Inflammatory macrophage treated with lipopolysaccharide for 4 hours (primary cell): Measurements from ENCODE around the gene H3-3A.

Experiments used
- DNase-seq: peaks from one replicate; pipeline ENCODE4 v3.0.0-alpha.2; 2020

H3-3A gene

DNA sequence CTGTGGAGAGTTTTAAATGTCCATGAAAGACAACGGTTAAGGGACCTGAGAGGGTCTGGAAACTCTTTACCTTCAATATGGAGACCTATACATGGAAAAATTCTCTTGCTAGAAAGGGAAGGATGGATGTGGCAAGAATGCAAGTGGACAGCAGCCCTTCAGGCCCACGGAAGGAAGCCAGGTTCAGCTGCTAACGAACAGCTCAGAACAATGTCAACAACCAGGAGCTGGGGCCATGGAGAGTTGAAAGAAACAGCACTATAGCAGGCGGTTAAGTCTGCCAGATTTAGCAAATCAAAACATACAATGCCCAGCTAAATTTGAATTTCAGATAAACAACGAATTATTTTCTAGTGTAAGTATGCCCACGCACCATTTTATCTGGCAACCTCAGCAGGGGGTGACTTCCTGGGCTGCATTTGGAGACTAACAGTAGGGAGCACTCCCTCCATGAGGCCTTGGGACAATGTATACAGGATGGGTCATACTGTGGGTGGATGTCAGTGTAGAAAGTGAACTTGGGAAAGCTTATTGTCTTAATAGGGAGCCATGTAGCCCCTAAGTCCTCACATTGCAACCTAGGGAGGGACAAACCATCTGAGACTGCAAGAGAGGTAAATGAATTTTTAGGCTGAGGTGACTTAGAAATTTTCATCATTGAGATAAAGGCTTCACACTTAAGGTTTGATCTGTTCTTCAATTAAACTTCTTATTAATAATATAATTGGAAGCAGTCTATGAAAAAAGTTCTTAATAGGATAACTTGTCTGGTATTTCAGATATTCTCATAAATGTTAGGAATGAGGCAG, 7.8 kb upstream of the H3-3A start:
- no peak for DNase-seq

DNA sequence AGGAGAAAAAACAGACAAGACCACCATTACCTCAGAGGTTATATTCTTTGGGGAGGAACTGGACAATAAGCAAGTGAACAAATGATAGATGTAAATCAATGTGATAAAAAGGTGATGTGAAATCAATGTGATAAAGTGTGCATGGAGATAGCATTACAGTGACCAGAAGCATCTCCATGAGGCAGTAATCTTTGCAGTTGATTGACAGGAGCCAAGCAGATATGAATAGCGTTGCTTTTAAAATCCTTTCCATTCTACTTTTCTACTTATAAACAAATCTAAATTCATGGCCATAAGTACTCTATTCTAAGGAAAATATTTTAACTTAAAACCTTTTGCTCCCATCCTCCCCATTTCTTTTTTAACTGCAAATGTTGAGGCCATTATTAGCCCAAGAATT, 2.8 kb upstream of the H3-3A start:
- no peak for DNase-seq

DNA sequence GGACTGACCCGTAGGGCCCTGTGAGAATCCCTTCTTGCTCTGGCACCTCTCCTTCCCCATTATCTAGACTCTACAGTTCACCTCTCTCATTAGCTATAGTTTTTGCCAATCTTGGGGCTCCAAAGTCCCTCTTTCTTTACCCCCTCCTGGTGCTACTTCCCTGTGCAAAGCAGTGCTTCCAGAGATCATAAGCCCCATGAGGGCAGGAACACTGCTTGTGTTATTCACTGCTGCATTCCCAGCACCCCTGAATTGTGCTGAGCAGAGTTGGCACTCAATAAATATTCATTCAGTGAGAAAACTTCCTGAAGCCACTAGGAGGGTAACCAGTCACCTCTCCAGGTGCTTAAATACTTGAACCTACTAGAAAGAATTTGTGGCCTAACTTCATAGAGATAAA, 2.1 kb upstream of the H3-3A start:
- DNase-seq, result no peak

DNA sequence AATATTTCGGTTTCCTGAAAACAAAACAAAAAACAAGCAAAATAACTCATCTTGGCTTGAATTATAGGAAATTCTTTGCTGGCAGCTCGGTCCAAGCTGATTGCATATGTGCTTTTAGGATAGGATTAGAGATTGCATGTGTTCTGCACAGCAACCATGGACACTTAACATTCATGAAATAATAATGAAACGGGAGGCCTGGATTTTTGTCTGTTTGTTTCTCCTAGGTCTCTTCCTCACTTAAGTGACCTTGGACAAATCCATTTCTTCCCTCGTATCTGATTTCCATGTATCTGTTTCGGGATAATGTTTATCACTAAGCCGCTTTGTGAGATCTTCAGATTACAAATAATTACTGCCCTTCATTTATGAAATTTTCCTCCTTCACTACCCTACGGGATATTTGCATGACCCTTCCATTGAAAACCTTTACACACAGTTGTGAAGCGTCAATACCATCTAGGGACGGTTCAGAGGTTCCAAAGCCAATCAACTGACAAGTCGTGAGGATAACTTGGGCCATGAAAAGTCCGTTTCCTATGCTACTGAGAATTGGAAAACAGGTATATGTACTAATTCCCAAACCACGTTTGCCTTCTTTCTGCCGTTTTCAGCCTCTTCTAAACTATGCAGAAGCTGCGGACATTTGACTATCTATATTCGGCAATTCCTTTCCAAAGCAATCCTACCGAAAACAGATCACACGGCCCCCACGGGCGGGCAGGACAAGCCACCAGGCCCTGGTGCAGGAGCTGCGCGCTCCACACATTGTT, 1.3 kb upstream of the H3-3A start:
- no peak for DNase-seq

DNA sequence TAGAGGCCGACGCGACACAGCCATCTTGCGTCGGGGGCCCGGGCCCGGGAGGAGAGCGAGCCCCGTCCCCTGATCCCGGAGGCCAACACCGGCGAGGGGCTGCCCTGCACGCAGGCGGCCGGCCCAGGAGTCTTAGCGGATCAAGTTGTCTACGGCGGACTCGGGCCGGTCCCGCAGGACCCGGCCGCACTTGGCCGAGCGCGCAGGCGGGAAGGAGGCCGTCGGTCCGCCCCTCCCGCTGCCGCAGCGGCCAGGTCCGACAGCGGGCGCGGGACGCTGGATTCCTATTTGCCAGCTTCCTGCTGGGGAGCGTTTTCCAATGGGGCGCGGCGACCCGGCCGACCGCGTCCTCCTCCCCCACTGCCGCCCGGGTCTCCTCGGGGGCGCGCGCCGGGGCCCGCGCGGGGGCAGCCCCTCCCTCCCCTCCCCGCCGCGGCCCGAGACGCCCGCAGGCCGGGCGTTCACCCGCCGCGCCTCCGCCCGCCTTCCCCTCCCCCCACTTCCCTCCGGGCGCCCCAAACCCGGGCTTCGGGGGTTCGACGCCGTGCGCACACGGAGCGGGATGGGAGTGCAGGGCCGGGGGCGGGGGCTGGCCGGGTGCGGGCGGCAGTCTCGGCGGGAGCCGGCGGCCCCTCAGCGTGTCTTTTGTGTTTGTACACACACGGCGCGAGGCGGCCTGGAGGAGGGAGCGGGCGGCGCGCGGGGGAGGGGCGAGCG, 517 bp upstream of the H3-3A start:
- peak; percentile 70 for DNase-seq

DNA sequence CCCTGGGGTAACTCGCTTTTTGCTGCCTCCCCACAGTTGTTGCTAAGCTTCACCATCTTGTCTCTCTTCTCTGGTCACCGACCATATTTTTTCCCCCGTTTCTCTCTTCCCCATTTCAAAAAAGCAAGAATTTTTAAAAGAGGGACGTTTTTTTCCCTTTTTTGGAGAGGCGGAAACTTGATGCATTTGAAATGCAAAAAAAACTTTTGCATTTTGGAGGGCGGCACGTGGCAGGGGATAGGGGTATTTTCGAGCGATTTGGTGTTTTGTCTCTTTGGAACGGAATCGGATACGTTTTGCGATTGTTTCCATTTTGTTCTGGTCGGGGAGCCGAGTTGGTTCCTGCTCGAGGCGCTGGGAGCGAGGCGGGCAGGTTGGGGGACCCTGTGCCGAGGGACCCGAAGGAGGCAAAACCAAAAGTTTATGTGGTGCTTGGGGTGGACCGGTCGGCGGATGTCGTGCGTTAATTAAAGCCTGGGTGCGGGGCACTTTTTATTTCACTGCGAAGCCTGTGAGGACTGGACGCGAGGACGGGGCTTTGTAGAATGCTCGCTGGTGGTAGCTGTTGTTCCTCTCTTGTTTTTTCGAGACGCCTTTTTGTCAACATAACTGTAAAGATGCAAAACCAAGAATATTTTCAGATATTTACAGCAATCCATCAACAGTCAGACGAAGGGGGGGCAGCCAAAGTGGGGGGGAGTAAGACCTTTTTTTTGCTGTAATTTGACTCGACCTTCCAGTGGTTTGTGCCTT, 884 bp downstream of the H3-3A start:
- DNase-seq, result peak; percentile 60

DNA sequence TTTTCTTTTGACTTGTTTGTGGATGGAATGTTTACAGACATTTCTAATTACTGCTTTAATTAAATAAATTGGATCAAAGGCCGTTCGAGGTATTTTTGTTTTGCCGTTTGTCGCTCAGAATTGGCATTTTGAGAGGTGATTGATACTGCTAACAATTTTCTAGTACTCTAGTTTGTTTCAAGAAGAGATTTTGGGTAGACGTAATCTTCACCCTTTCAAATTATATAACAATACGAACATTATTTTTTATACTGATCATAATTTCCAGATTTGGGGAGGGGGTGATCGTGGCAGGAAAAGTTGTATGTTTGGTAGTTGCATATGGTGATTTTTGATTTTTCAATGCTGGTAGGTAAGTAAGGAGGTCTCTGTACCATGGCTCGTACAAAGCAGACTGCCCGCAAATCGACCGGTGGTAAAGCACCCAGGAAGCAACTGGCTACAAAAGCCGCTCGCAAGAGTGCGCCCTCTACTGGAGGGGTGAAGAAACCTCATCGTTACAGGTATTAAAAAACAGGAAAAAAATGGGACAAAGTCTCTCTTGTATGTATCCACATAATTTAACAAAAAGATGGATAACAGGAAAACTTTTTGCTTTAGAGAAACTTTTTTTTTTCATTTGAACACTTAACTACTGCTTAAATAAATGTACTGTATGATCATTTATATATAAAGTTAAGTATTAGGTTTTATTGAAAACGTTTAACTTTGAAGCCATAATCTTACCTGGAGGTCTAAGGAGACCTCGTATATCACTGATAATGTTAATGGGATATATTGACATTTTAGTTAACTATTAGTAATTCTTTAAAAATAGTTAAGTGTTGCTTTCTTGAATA, 1.7 kb downstream of the H3-3A start:
- DNase-seq, result no peak

DNA sequence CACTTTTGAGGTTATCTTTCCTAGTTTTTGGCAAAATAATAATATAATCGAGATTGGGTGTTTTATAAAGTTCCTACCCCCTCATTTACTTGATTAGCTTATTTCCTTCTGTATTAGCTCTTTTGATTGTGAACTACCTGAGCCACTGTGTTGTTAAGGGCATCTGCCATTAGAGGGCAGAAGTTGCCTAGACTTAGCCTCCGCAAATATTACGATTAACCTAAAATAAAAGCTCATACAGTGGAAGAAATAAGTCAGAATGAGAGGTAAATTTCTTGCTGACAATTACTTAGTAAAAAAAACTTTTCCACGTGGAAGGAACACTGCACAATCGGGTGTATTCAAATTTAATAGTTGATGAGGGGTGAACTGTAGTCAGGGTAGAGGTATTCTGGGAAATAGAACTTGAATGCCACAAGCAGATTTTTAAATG, 2.3 kb downstream of the H3-3A start:
- DNase-seq, result peak; percentile 68

DNA sequence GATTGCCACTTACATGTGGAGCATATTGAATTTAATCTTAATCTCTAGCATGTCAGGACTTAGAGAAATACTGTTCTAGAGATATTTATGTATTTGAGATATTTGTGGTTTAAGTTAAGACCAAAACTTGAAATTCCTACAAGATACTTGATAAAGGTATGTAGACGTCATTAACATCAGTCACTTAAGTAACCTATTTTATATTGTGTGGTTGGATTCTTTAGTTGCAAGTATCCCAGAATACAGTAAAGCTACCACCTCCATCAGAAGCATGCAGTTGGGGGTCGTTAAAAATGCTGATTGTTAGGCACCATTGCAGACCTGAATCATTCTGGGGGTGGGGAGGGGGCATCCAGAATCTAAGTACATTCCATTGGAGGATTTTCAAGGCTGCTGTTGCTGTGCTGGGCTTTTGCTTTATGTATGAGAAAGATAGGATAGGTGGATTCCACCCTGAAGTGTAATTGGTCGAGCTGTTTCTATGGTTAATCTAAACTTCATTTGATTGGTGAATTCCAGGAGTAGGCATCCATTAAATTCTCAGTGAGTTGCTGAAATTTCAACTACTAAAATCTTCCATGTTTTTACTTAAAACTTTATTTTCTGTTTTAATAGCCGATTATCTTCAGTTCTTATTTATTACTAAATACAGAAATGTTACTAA, 4.0 kb downstream of the H3-3A start:
- DNase-seq, result no peak

DNA sequence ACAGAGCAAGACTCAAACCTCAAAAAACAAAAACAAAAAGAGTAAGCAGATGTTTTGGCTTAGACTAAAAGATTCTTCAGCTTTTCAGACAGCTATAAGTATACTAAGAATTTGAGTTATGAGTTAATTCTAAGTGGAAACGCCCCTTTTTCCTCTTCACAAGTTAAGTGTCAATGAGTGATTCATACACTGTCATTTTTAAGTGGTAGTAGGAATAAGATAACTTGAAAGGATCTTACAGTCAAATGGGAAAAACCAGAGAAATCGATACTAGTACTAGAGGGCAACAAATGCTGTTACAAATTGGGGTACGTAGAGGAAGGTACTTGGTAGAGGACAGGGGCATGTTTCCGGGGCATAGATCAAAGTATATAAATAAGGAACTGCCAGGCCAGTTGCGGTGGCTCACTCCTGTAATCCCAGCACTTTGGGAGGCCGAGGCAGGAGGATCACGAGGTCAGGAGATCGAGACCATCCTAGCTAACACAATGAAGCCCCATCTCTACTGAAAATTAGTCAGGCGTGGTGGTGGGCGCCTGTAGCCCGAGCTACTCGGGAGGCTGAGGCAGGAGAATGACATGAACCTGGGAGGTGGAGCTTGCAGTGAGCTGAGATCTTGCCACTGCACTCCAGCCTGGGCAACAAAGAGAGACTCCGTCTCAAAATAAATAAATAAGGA, 7.4 kb downstream of the H3-3A start:
- no peak for DNase-seq

DNA sequence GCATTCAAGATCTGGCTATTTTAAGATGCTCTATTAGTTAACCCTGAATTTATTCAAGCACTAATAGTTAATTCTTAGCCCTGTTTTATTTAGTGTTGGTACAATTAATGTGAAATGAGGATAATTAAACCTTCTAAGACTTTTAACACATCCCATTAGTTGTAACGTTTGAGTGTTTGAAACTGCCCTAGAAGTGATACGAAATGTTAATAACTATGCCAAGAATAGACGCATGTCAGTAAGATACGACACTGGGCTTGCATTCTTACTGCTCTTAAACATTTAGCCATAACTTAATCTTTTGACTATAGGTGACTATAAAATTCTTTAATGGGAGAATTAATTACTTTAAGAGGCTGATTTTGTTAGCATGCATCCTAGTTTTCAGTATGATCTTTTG, 9.8 kb downstream of the H3-3A start:
- DNase-seq, result no peak

DNA sequence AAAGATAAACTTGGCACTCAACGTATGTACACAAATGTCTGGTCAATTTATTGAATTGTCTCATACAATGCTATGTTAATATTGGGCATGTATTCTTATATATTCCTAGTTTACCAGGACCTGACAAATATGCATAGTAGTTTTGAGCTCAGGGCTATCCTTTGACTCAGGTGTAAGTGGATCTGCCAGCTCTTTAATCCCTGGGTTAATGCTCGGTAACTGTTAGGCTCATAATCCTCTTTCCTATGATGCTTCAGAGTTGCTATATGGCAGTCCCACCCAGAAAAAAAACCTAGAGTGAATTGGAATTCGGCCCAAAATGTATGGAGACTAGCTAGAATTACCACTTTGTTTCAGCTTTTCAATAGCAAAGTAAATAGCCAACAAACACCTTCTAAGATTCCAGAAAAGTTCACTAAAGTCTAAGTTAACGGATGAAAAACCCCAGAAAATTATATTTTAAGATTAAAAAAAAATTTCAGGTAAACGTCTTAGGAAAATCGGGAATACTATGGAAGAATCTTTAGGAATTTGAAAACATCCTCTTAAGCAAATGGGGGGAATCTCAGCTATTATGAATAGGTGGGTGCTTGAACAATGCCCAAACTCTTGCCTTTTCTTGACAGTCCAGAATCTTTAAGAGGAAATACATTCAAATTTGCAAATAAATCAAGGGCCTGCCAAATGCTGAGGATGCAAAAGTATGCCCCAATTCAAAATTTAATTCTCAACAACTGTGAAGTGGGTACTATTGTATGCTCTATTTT, 10.9 kb downstream of the H3-3A start:
- no peak for DNase-seq

DNA sequence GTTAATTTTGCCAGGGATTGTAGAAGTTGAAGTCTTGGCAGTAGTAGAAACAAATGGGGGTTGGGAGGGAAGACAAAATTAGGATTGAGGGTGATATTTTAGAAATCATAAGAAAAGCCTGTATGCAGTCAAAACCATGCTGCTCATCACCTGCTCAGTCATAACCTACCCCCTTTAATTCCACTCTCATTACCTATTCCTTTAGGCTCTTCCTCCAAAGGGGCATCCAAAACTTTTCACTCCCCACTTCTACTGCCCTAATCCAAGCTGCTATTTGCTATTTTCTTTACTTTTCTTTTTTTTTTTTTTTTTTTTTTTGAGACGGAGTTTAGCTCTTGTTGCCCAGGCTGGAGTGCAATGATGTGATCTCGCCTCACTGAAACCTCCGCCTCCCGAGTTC, 11.5 kb downstream of the H3-3A start:
- no peak for DNase-seq

DNA sequence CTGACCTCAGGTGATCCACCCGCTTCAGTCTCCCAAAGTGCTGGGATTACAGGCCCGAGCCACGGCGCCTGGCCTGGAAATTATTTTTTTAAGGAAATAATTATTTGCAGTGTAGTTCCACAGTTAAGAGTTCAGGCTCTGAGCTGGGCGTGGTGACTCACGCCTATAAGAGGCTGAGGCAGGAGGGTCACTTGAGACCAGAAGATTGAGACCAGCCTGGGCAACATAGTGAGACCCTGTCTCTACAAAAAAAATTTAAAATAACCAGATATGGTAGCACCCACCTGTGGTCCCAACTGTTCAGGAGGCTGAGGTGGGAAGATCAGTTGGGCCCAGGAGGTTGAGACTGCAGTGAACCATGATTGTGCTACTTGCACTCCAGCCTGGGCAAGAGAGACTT, 13.9 kb downstream of the H3-3A start:
- DNase-seq, result no peak

DNA sequence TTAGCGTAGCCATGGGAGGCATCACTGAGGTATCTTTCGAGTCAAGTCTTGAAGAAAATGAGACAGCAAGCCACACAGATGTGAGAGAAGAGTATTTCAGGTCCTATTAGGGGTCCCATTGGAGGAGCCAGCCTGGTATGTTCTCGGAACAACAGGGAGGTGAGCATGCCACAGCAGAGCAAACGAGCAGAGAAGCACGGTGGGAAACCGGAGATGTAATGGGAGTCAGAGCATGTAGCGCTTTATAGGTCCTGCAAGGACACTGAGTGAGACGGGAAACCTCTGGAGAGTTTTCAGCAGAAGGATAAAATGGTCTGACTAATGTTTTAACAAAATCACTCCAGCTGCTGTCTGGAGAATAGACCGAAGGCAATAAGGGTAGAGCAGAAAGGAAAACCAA, 15.9 kb downstream of the H3-3A start:
- no peak for DNase-seq

DNA sequence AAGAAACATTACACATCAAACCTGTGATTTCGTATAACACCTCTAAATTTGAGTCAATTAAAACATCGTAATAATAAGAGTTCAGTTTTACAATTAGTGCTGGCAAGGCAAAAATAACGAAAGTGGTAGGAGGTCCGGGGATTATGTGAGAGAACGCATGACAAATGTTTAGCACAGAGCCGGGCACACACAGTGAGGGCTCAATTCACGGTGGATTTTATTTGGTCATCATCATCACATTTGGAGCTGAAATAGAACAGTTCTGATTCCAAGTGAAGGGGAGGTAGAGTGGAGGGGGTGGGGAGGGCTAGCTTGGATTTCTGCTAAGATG, 20.0 kb downstream of the H3-3A start:
- no peak for DNase-seq

DNA sequence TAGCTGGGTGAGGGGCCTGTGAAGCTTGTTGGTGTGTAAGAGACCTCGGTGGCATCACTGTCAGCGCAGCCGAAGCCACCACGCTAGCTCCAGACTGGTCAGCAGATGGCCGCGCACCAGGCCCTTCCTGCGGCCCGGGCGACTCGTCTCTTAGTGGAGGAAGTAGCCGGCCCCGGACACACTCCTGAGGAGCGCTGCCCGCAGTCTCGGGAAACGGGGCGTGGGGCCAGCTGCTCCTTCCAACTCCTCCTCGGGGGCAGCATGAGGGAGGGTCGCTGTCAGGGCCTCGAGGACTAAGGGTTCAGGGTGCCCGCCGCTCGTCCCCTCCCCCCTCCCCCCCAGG, 20.4 kb downstream of the H3-3A start:
- DNase-seq, result peak; percentile 68

DNA sequence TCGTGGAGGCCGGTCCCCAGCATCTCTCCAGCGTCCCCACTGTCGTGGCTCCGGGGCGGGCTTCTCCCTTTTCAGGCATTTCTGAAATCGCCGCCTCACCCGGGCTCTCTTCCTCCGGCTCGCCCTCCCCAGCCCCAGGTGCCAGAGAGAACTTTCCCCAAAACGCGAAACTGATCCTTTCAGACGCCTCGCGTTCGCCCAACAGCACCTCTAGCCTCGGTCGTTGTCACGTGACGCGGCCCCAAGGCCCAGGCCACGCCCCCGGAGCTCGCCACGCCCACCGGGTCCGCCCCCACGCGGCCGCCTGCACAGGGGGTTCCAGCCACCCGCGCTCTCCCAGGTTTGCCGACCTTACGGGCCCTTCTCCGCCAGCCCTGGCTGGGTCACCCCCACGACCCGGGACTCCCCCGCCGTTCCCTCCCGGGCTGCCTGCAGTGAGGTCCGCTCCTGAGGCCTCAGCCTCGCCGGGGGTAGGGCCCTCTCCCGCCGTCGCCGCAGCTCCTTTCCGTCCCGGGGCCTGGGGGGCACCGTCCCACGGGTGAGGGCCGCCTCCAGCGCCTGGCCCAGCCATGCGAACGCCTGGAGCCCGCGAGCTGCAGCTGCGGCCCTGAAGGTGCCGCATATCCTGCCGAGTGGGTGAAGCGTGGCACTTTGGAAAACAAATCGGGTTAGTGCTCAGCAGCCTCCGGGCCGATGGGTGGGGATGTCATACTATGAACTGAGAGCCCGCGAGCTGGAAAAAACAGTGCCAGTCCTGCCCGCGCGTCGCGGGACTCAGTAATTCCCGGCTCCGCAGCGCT, 21.0 kb downstream of the H3-3A start:
- peak; percentile 79 for DNase-seq

DNA sequence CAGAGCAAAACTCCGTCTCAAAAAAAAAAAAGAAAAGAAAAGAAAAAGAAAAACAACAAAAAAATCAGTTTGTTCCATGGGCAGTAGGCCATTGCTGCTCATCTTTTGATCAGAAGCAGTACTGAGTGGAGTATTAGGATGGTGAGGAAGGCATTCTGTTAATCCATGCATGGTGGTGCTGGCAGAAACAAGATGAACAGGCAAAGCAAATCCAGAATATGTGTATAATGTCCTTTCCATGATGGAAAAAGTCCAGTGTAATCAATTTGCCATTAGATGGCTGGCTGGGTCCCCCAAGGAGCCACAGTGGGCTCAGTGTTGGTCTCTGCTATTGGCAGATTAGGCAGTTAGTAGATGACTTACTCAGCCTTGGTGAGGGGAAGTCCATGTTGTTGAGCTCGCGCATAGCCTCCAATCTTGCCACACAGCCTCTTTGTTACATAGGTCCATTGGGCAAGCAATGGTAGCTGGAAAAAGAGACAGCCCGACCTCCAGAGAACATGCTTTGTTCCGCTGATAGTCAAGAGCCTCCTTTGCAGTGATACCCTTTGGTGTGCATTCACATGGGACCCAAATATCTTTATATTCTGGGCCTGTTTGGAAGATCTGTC, 23.3 kb downstream of the H3-3A start:
- peak; percentile 72 for DNase-seq
